ENCODE results near the gene S100B. TPM values are rescaled to one million over a fixed set of nuclear protein-coding genes. Genes with fewer than 3 reads are reported as not detected.

The S100B gene
- total RNA-seq, 1 experiment from 2014 or later: not detected

DNA sequence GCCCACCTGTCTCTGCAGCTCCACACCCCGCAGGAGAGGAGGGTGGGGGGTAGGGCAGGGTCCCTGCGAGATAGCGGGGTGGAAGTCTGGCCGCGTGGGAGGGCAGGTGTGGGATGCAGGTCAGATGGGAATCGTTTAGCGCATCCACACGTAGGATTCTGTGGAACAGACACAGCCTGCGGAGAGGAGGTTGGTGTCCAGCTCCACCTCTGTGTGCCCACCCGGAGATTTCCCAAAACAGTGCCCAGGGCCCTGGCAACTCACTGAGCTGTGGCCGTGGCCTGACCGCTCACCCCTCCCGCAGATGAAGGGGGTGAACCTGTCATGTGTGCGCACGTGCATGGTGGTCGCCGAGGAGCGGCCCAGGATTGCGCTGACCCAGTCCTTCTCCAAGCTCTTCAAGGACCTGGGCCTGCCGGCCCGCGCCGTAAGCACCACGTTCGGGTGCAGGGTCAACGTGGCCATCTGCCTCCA is 46.9 kb downstream of the S100B start:
- POLR2A ChIA-PET: no interaction called here
- RAD21 ChIA-PET (ENCODE audit: low non-redundant PET in 1 of 2, low total read pairs in 2 of 2, uncharacterized antibody in 2 of 2, unreplicated experiment in 2 of 2): no interaction called here
- Histone ChIP-seq H3K4me3 (replicated peaks in 1 of 2; ENCODE audit: low read depth in 1 of 2, low read length in 2 of 2) (no peak overlapping the region), H3K4me1 (ENCODE audit: control insufficient read depth in 1 of 2, insufficient read depth in 2 of 2, low read length in 2 of 2) (no peaks in the 10 kb centered on the region), H3K9ac (ENCODE audit: low read length) (no peak overlapping the region), H4K20me1 (ENCODE audit: insufficient read depth) (no peaks in the 10 kb centered on the region), H3K27ac (ENCODE audit: low read depth, low read length) (no peak overlapping the region), H3K9me3 (ENCODE audit: control insufficient read depth in 1 of 2, insufficient read depth in 1 of 2, low read depth in 1 of 2, low read length in 2 of 2) (no peaks in the 10 kb centered on the region), H3K4me2 (ENCODE audit: low read length) (no peak overlapping the region), H3K79me2 (ENCODE audit: insufficient read depth, low read length) (no peaks in the 10 kb centered on the region), H3K36me3 (ENCODE audit: control insufficient read depth in 1 of 2, insufficient read depth in 2 of 2, low read length in 2 of 2) (peaks cover 0 to 7% of the 10 kb centered on the region in 2 experiments; a peak in 1 of 4 replicates), H2AFZ (ENCODE audit: low read depth, low read length, poor library complexity, severe bottlenecking) (no peak overlapping the region), H3K27me3 (ENCODE audit: insufficient read depth, low read length) (no peaks in the 10 kb centered on the region), H3K9me2 (ENCODE audit: insufficient read depth) (no peaks in the 10 kb centered on the region)
- BruUV-seq (replicated peaks): no TSS peak
- DNase-seq (ENCODE audit: low read depth, low spot score) (no peak), ATAC-seq (no peak)
- no peak for TF ChIP-seq SRF (IDR thresholded peaks at IDR 0.05; ENCODE audit: low read depth)
- TF ChIP-seq CEBPB (IDR thresholded peaks at IDR 0.05; ENCODE audit: low read depth): no peak
- TF ChIP-seq ZFX (IDR thresholded peaks at IDR 0.05): no peak
- TF ChIP-seq, protein P1, sequence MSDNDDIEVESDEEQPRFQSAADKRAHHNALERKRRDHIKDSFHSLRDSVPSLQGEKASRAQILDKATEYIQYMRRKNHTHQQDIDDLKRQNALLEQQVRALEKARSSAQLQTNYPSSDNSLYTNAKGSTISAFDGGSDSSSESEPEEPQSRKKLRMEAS (IDR thresholded peaks at IDR 0.05): no peak
- intact Hi-C loops (cut with micrococcal nuclease): no loop called here
- CTCF ChIA-PET: no interaction called here

DNA sequence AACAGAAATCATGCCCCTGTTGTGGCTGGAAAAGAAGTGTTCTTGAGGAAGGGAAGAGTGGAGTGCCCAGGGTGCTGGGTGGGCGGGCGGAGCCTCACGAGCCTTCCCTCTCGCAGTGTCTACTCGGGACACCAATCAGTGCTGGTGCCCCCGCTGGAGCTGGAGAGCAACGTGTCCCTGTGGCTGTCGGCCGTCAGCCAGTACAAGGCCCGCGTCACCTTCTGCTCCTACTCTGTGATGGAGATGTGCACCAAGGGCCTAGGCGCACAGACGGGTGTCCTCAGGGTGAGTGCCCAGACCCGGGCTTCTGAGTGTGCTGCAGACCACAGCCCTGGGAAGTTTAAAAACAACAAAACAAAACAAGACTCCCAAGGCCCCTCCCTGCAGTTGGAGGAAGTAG is 47.4 kb downstream of the S100B start:
- no peak overlapping the region for H3K4me3 ChIP-seq (replicated peaks in 1 of 2; ENCODE audit: low read depth in 1 of 2, low read length in 2 of 2)
- no TSS peak for BruUV-seq (replicated peaks)
- POLR2A ChIA-PET: no interaction called here

More for the DNA sequence above, 47.4 kb downstream of the S100B start:
- CTCF ChIA-PET: no interaction called here
- RAD21 ChIA-PET (ENCODE audit: low non-redundant PET in 1 of 2, low total read pairs in 2 of 2, uncharacterized antibody in 2 of 2, unreplicated experiment in 2 of 2): no interaction called here
- H3K36me3 ChIP-seq (ENCODE audit: control insufficient read depth in 1 of 2, insufficient read depth in 2 of 2, low read length in 2 of 2): peaks cover 0 to 7% of the 10 kb centered on the region in 2 experiments; a peak in 1 of 4 replicates
- no peaks in the 10 kb centered on the region for H4K20me1 ChIP-seq (ENCODE audit: insufficient read depth)
- TF ChIP-seq RAD21 (IDR thresholded peaks at IDR 0.05; ENCODE audit: low read depth): no peak
- TF ChIP-seq JUND (IDR thresholded peaks at IDR 0.05): no peak
- TF ChIP-seq YY1 (IDR thresholded peaks at IDR 0.05; ENCODE audit: extremely low read depth, insufficient replicate concordance, low read depth, low read length): no peak
- TF ChIP-seq, protein P2, sequence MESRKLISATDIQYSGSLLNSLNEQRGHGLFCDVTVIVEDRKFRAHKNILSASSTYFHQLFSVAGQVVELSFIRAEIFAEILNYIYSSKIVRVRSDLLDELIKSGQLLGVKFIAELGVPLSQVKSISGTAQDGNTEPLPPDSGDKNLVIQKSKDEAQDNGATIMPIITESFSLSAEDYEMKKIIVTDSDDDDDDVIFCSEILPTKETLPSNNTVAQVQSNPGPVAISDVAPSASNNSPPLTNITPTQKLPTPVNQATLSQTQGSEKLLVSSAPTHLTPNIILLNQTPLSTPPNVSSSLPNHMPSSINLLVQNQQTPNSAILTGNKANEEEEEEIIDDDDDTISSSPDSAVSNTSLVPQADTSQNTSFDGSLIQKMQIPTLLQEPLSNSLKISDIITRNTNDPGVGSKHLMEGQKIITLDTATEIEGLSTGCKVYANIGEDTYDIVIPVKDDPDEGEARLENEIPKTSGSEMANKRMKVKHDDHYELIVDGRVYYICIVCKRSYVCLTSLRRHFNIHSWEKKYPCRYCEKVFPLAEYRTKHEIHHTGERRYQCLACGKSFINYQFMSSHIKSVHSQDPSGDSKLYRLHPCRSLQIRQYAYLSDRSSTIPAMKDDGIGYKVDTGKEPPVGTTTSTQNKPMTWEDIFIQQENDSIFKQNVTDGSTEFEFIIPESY (IDR thresholded peaks at IDR 0.05; ENCODE audit: extremely low read depth, insufficient replicate concordance, low read length): no peak
- TF ChIP-seq EZH2phosphoT487 (IDR thresholded peaks at IDR 0.05; ENCODE audit: borderline replicate concordance): no peak
- no peak for TF ChIP-seq EZH2 (IDR thresholded peaks at IDR 0.05)
- TF ChIP-seq EGR1 (IDR thresholded peaks at IDR 0.05; ENCODE audit: low read depth): no peak
- no peak for TF ChIP-seq CBX3 (IDR thresholded peaks at IDR 0.05; ENCODE audit: low read depth)
- no peak for TF ChIP-seq SIN3A (IDR thresholded peaks at IDR 0.05; ENCODE audit: low read depth)
- no peak for TF ChIP-seq ZFX (IDR thresholded peaks at IDR 0.05)
- H3K9me2 ChIP-seq (ENCODE audit: insufficient read depth): no peaks in the 10 kb centered on the region
- no peak for ATAC-seq
- no peak for DNase-seq (ENCODE audit: low read depth, low spot score)
- H2AFZ ChIP-seq (ENCODE audit: low read depth, low read length, poor library complexity, severe bottlenecking): no peak overlapping the region
- no peaks in the 10 kb centered on the region for H3K9me3 ChIP-seq (ENCODE audit: control insufficient read depth in 1 of 2, insufficient read depth in 1 of 2, low read depth in 1 of 2, low read length in 2 of 2)
- H3K79me2 ChIP-seq (ENCODE audit: insufficient read depth, low read length): no peaks in the 10 kb centered on the region
- intact Hi-C loops (cut with micrococcal nuclease): no loop called here
- no peaks in the 10 kb centered on the region for H3K4me1 ChIP-seq (ENCODE audit: control insufficient read depth in 1 of 2, insufficient read depth in 2 of 2, low read length in 2 of 2)
- H3K27me3 ChIP-seq (ENCODE audit: insufficient read depth, low read length): no peaks in the 10 kb centered on the region
- no peak overlapping the region for H3K9ac ChIP-seq (ENCODE audit: low read length)
- H3K27ac ChIP-seq (ENCODE audit: low read depth, low read length): no peak overlapping the region
- no peak overlapping the region for H3K4me2 ChIP-seq (ENCODE audit: low read length)
